Stimulated activated CD8-positive, alpha-beta memory T cell treated with anti-CD3 and anti-CD28 coated beads, Interleukin-7, amount 100 ng/mL, for 48 hours (primary cell): ENCODE data around the gene CCDC107.

Source experiments
- DNase-seq, 2 donors: peaks; one replicate each; pipeline ENCODE4 v3.0.0-alpha.2; 2020; ENCODE audit warnings: low read depth in 1 of 2; ENCODE audit errors: extremely low read depth in 1 of 2

CCDC107 gene

GRCh38 chr9:35682051-35682450 is 24.0 kb downstream of the CCDC107 start:
- no peak for DNase-seq

DNA sequence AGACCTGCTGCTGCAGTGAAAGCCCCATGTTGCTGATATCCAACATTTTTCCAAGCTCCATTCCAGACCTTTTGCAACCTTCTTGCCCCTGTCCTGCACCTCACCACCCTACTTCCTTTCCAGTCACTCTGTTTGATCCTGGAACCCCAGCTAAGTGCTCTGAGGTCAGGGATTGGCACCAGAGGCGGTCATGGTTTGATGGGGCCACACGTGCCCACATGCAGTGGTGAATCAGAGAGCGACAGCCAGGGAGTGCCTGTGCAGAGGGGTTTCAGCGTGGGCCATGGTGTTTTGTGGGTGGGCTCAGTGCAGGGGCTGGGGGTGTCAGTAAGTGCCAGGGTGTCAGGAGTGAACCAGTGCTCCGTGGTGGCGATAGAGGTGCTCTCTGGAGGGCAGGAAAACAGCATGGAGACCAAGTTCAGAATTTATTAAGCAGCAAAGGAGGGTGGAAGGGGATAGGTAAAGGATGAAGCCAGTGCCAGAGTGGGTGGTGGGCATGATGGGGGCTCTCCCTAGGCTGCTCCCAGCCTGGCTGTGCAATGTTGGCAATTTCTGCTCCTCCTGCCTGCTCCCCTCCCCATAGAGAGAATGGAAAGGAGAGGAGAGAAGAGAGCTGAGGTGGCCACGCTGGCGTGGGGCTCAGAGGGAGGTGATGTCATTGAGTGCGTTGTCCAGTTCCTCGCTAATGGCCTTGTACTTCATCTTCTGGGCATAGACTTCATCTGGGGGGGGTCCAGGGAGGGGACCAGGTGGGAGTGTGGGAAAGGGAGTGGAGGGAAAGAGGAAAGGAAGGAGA is 24.6 kb downstream of the CCDC107 start:
- no peak for DNase-seq

GRCh38 chr9:35683323-35683722 is 25.2 kb downstream of the CCDC107 start:
- DNase-seq, result no peak

GRCh38 chr9:35684921-35685320 is 26.8 kb downstream of the CCDC107 start:
- no peak for DNase-seq

DNA sequence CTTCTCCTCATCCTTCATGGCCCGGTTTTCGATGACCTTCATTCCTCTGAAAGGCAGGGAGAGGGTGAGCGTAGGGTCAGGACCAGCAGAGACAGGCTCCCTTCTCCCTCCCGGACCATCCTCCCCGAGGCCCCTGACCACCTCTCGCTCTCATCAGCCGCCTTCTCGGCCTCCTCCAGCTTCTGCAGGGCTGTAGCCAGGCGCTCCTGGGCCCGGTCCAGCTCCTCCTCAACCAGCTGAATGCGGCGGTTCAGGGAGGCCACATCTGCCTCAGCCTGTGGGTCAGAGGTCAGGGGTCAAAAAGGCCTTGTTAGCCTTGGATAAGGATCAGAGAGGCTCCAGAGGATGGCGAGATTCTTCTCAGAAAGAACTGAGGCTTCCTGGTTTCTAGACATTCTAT is 27.4 kb downstream of the CCDC107 start:
- no peak for DNase-seq

DNA sequence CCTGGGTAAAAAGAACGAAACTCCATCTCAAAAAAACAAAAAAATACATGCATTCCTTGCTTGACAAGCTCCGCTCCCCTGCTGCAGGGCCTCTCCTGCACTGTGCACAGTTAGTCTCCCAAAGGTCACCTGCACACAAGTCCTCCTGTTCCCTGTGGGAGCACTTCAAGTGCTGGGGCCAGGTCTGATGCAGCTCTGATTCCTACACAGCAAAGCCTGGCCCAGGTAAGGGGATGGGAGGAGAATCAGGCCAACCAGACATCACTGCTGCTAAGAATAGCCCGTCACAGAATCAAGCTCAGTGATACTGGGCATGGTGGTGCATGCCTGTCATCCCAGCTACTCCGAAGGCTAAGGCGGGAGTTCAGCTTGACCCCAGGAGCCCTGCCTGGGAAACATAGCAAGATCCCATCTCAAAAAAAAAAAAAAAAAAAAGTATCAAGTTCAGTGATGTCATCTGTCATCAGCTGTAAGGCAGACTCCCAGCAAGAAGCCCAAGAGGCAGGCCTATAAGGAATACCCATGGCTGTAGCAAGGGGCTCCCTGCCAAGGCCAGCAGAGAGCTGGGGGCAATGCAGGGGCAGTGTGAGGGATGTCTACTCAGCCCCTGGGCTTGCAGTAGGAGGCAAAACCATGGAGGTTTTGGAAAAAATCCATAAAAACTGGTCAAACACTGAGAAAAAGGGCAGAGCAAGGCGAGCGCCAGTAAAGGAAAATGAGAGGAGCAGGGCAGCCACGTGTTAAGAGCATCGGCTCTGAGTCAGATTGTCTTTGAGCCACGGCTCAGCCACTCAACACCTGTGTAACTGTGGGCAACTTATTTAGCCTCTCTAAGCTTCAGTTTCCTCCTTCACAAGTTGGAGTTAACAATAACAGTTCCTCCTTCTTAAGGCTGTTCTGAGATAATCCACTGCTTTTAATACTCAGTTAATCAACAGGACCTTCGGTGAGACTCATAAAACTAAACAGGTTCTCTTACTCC is 28.4 kb downstream of the CCDC107 start:
- DNase-seq, result no peak

DNA sequence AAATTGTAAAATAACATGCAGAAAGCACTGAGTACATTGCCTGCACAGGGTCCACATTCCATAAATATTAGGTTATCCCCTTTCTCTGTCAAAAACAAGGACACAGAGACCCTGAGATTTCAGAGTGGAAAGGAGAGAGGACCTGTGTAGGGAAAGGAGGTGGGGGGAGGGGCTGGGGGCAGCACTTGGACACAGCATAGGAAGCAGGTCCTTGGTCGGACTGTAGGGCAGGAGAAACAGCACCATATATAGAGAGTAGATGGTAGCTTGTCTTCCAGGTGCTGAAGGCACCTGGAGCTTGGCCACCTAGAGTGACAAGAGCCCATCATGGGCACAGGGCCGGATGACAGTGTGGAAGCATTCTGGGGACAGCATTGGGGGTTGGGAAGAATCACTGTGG is 29.2 kb downstream of the CCDC107 start:
- no peak for DNase-seq

GRCh38 chr9:35687972-35688557 is 30.0 kb downstream of the CCDC107 start:
- no peak for DNase-seq

- no peak for DNase-seq
Measured at GRCh38 chr9:35688558-35689541, 30.8 kb downstream of the CCDC107 start.

DNA sequence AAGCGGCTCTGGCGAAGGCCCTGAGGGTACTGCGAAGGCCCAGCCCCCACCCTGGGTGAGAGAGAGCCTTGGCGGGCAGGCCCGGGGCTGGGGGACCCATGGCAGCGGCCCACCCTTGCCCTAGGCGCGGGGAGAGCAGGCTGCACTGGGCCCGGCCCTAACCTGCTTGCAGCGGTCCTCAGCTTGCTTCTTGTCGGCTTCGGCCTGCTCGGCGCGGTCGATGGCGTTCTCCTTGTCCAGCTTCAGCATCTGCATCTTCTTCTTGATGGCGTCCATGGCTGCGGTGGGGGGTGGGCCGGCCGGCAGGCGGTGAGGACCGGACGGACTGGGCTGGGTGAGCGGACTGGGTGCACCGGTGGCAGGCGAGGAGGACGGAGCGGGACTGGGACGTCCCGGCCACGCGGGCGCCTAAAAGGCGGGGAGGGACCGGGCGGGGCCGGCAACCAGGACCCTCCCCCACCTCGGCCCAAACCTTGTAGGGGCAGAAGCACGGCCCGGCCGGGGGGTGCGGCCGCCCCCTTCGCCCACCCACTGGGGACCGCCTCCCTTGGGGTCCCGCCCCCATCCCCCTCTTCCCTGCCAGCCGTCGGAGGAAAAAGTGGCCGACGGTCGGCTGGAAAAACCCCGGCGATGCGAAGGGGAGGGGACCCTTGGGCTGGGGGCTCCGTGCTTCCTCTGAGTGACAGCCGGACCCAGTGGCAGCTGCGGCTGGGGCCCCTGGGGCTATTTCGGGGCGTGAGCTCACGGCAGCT is 31.6 kb downstream of the CCDC107 start, which contains the start of gene TPM2:
Gene TPM2, minus strand, starts transcription at position 384 of the 752 bp plus-strand sequence. Its CDS starts 108 bp downstream, at position 276.
- DNase-seq, result no peak

- no peak for DNase-seq
Measured at GRCh38 chr9:35690294-35690613, 32.2 kb downstream of the CCDC107 start.

- no peak for DNase-seq
Measured at GRCh38 chr9:35690614-35691333, 32.7 kb downstream of the CCDC107 start.

- DNase-seq, result no peak
Measured at GRCh38 chr9:35691334-35691650, 33.2 kb downstream of the CCDC107 start.

DNA sequence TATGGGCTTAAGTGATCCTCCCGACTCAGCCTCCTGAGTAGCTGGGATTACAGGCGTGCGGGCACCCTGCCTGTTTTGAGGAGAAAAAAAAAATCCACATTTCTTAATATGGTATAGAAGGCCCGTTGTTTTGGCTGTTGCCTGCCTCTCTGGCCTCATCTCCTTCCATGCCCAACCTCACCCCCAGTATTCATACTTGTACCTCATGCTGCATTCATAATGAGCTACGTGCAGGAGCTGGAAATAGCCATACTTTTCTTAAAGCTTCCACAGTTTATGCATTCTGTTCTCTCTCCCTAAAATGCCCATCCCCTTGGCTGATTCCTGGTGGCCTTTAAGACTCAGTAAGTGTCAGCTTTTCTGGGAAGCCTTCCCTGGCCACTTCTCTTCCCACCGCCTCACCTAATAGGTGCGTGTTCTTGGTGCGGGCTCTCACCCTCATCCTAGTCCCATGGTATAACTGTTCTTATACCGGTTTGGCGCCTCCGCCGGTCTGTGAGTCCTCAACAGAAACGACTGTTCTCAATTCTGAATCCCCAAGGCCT is 33.7 kb downstream of the CCDC107 start:
- DNase-seq, result no peak

DNA sequence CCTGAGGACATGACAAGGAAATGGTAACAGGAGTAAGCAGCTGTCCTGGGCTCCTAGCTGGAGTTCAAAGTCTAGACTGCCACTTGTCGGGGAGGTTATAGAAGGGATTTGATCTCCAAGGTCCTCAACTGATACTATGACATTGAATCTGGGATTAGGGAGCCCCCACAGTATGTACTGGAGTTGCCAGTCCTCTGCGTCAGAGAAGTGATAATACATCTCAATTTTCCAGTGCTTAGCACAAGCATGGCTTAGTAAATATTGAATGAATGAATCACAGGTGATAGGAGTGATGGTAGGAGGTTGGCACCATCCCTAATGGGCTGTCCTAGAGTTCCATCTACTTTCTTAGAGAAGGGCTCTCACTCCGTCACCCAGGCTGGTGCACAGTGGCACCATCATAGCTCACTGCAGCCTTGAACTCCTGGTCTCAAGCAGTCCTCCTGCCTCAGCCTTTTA is 37.9 kb downstream of the CCDC107 start:
- no peak for DNase-seq

GRCh38 chr9:35696520-35697215 is 38.6 kb downstream of the CCDC107 start:
- DNase-seq, result peak; percentile 25 to 29

DNA sequence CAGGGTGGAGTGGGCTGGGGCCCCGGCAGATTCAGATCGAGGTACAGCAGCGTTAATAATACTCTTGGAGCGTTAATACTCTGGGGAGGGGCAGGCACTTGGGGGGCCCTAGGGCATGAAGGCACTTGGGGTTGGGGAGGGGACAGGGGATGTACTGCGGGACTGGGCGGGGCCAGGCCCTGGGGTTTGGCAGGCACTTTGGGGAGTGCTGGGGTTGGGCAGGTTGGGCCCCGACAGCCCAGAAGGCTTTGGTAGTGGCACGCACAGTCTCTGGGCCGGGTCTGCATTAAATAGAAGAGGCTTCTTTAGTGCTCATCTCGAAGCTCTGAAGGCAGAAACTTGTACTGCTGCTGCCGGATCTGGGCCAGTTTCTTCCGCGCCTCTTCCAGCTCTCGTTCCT is 39.4 kb downstream of the CCDC107 start:
- DNase-seq, result no peak

DNA sequence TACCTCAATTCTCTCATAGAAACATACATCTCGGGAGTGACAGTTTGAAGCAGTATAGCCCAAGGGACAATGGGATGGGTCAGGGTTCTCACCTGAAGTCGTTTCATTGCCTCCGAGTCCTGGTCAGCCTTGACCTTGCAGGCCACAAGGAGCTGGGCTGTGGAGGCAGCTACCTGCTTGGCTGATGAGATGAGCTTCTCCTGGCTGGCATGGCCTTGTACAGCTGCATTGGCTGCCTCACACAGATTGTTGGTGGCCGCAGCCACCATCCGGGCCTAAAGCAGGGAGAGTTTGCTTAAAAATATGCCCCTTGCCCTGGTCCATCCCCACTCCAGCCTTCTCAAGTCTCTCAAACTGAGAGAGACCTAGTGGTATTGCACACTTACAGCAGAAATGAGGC is 40.1 kb downstream of the CCDC107 start:
- no peak for DNase-seq
